HG03565 (cell line): ENCODE measurements around the gene FARS2.

ENCODE experiments used
- ATAC-seq: cut with Tn5 transposase; IDR thresholded peaks from one replicate; pipeline ENCODE4 v1.9.1; 2021; ENCODE audit warnings: mild to moderate bottlenecking, moderate library complexity; ENCODE audit not compliant: unreplicated experiment

Gene FARS2

GRCh38 chr6:5365436-5366195 lies 104.3 kb downstream of the FARS2 start:
- no peak for ATAC-seq

- ATAC-seq = no peak
Observed at GRCh38 chr6:5366941-5367340, 105.6 kb downstream of the FARS2 start.

- no peak for ATAC-seq
Observed at GRCh38 chr6:5367510-5367909, 106.2 kb downstream of the FARS2 start.

GRCh38 chr6:5373430-5373829 lies 112.1 kb downstream of the FARS2 start:
- ATAC-seq = no peak

GRCh38 chr6:5378331-5378730 lies 117.0 kb downstream of the FARS2 start:
- no peak for ATAC-seq

- no peak for ATAC-seq
Observed at GRCh38 chr6:5379647-5380242, 118.4 kb downstream of the FARS2 start.

- no peak for ATAC-seq
Observed at GRCh38 chr6:5383856-5384255, 122.5 kb downstream of the FARS2 start.

- ATAC-seq = no peak
Observed at GRCh38 chr6:5384276-5384675, 123.0 kb downstream of the FARS2 start.

GRCh38 chr6:5388326-5388725 lies 127.0 kb downstream of the FARS2 start:
- ATAC-seq = no peak

- no peak for ATAC-seq
Observed at GRCh38 chr6:5389086-5389745, 127.9 kb downstream of the FARS2 start.

- ATAC-seq = no peak
Observed at GRCh38 chr6:5390177-5390576, 128.9 kb downstream of the FARS2 start.

- ATAC-seq = no peak
Observed at GRCh38 chr6:5394280-5394679, 133.0 kb downstream of the FARS2 start.

- no peak for ATAC-seq
Observed at GRCh38 chr6:5395719-5396118, 134.4 kb downstream of the FARS2 start.

- ATAC-seq = peak; percentile 57
Observed at GRCh38 chr6:5398530-5398929, 137.2 kb downstream of the FARS2 start.

- ATAC-seq = no peak
Observed at GRCh38 chr6:5399391-5399790, 138.1 kb downstream of the FARS2 start.

- ATAC-seq = no peak
Observed at GRCh38 chr6:5401845-5402738, 140.8 kb downstream of the FARS2 start.

- ATAC-seq = no peak
Observed at GRCh38 chr6:5403076-5403475, 141.8 kb downstream of the FARS2 start.

GRCh38 chr6:5403609-5404008 lies 142.3 kb downstream of the FARS2 start:
- ATAC-seq = no peak

GRCh38 chr6:5405976-5406375 lies 144.7 kb downstream of the FARS2 start:
- ATAC-seq = no peak

- ATAC-seq = no peak
Observed at GRCh38 chr6:5411414-5411813, 150.1 kb downstream of the FARS2 start.

GRCh38 chr6:5412017-5412416 lies 150.7 kb downstream of the FARS2 start:
- ATAC-seq = no peak
